GM19468 (cell line): ENCODE data around the gene VCL.
"Not testable (repeated sequence)": the region's sequence is repeated elsewhere in the genome, so short reads cannot be mapped to it uniquely, and the experiment has no call there.

Experiments
- ATAC-seq: cut with Tn5 transposase; IDR thresholded peaks from one replicate; pipeline ENCODE4 v1.9.1; 2021; ENCODE audit warnings: mild to moderate bottlenecking, moderate library complexity, moderate number of reproducible peaks; ENCODE audit not compliant: unreplicated experiment; ENCODE audit errors: extremely low read depth

VCL gene

DNA sequence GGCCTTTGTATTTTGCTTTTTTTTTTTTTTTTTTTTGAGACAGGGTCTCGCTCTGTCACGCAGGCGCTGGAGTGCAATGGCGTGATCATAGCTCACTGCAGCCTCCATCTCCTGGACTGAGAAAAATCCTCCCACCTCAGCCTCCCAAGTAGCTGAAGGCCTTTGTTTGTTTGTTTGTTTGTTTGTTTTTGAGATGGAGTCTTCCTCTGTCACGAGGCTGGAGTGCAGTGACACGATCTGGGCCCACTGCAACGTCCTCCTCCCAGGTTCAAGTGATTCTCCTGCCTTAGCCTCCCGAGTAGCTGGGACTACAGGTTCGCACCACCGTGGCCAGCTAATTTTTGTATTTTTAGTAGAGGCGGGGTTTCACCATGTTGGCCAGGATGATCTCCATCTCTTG is 2.3 kb downstream of the VCL start:
- not testable (repeated sequence) for ATAC-seq

DNA sequence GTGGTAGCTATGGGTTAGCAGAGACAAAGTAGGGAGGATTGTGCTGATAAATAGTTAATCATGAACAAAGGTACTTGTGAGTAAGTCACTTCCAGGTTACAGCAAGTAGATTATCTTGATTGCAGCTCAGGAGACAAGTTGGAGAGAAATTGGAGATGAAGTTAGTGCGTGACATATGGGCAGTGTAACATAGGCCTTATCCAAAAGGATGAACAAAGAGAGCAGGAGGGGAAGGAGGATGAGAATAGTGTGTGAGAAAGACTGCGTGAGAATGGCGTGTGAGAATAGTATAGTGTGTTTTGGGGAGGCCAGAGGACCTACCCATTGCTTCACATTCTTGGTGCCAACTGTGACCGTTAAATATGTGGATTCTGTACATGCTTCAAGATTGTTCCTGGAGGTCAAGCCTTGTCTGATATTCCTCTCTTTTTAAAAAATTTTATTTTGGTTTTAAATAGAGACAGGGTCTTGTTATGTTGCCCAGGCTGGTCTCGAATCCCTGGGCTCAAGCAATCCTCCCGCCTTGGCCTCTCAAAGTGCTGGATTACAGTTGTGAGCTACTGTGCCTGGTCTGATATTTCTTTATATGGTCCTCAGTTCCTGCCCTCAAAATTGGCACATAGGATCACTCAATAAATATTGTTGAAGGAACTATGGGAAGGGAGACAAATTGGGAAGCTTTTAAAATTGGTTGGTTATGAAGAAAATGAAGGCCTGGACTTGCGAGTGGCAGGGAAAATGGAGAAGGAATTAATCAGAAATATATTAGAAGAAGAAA is 3.2 kb downstream of the VCL start:
- no peak for ATAC-seq

DNA sequence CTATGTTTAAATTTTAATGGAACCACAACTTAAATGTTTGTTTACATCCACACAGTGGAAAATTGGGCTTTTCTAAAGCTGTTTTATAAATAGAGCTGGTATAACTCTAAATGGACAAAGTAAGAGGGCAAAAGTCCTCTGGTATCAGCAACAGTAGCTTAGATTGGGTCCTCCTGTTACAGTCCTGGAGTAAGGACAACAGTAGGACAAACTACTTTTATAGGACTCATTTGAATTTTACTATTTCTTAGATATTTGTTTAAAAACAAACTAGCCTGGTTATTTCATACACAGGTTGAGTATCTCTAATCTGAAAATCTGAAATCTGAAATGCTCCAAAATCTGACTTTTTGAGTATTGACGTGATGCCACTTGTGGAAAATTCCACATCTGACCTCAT is 8.4 kb downstream of the VCL start:
- no peak for ATAC-seq

DNA sequence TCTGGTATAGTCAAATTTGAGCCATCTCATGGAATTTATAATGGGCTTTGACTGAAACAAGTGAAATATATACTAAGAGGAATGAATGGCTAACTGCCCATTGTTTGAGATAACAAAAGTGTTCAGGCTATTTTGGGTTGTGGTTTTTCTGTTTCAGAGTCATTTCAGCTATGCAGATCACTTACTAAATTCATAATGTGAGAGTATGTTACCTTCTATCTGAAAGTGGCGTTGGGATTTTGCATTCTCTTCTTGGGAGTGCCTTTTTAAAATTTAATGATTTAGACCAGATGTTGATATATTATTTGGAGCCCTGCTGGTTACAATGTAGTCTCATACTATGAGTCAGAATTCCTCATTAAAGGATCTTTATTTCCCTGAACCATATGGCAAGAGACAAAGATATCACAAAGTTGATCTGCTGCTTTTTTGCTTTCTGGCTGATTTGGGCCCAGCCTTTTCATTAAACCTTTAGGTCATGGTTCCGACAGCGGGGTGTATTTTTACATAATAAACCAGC is 10.4 kb downstream of the VCL start:
- ATAC-seq = peak; percentile 40

DNA sequence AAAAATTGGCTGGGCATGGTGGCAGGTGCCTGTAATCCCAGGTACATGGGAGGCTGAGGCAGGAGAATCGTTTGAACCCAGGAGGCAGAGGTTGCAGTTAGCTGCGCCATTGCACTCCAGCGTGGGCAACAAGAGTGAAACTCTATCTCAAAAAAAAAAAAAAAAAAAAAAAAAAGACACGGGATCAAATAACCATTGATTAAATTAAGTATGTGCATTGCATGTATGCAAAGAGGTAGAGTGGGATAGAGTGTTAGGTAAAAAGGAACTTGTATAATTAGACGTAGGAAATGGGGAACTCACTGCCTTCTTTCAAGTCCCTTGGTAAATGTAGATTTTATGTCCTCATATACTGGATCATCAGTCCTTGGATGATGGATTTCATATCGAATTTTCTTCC is 13.1 kb downstream of the VCL start:
- no peak for ATAC-seq

DNA sequence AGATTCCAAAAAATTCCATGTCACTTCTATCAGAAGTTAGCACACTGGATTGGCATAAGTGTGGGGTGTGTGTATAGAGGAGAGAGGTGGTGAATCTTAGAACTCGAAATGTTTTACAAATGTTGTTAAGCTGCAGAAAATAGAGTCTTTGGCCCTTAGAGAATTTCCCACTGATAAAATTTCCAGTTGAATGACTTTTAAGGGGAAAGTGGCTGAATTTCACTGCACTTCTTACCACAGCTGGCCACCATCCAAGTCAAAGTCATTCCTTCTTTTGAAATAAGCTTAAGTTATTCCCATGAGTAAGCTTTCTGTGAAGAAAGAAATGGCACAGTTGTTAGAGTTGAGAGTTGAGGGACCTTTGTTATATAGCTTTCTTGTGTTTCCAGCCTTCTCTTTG is 13.9 kb downstream of the VCL start:
- no peak for ATAC-seq

DNA sequence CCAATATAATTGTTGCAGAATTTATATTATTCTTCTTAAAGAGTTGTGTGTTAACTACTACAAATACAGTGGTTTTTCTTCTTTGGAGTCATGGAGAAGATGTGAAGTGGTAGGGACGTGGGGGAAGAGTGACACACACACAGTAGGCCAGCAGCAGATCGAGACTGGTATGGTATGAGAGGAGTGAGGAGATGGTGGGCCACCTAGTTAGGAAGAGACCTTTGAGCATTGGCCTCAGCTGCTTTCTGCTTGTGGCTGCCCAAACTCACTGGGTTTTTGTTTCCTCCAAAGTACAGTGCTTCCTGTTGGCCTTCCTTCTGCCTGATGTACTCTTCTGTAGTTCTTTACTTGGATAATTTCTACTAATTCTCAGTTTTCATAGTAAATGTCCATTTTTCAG is 14.6 kb downstream of the VCL start:
- ATAC-seq = no peak

DNA sequence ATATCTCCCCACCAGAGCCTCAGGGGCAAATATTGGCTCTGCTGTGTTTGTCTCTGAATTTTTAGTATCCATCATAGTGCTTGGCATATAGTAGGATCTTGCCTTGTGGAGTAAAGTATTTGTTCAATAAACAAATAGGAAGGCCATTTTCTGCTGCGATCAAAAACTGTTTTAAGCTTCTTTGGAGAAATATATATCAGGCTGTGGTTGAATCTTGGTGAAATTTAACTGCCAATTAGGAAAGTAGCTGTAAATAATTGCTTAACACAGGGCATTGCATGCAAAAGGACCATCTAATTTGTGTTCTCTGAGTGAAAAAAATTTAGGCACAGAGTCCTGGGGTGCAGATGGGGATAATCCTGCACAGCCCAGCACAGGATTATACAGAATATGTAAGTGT is 15.1 kb downstream of the VCL start:
- ATAC-seq = no peak

DNA sequence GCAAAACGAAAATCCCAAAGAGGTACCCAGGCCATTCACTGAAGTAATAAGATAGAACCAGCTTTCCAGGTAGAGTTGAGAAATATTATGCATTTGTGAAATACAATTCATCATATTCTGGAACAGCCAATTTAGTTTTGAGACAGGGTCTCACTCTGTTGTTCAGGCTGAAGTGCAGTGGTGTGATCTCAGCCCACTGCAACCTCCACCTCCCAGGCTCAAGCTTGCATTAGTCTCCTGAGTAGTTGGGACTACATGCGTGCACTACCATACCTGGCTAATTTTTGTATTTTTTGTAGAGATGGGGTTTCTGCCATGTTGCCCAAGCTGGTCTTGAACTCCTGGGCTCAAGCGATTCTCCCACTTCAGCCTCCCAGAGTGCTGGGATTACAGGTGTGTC is 16.7 kb downstream of the VCL start:
- ATAC-seq = not testable (repeated sequence)

DNA sequence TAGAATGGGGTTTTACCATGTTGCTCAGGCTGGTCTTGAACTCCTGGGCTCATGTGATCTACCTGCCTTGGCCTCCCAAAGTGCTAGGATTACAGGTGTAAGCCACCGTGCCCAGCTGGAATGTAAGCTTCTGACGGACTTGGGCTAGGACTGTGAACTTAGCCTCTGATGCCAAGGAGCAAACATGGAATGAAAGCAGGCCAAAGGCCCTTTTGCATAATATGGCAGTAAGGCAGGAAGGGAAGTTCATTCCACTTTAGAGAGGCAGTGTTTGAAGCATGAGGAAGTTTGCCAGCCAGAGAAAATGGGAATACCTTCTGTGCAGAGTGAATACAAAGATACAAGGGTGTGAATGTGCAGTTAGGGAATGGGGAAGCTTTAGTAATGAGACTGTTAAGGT is 20.3 kb downstream of the VCL start:
- ATAC-seq = no peak

DNA sequence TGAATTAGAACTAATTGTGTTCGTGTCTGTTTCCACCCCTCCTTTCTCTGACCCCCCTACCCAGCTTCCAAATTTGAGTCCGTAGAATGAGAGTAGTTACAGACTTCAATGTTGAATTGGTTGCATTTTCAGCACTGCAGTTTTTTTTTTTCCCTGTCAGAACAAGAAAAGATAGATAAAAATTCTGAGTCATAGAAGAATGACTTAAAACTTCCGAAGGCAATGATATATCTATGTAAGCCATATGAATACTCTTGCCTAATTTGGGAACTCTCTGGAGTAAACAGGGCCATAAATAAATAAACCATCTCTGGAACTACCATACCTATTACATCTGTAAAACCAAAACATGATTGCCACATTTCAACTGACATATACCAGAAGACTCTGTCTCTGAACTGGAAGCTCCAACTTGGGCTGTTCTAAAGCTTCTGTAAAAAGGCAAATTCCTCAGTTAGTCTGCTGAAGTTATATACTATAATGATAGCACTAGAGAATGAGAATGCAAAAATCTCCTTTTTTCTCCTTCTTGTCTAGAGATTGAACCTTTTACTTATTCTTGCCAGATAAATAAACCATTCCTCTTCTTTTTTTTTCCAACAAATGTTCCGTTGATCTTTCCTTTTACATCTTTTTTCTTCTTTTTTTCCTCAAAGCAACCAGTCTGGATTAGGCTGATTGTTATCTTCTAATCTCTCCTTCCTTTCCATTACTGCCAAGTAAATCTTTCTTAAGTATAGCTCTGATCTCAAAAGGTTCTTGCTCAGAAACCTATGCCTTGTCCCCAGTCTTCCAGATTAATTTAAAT is 23.5 kb downstream of the VCL start:
- no peak for ATAC-seq

DNA sequence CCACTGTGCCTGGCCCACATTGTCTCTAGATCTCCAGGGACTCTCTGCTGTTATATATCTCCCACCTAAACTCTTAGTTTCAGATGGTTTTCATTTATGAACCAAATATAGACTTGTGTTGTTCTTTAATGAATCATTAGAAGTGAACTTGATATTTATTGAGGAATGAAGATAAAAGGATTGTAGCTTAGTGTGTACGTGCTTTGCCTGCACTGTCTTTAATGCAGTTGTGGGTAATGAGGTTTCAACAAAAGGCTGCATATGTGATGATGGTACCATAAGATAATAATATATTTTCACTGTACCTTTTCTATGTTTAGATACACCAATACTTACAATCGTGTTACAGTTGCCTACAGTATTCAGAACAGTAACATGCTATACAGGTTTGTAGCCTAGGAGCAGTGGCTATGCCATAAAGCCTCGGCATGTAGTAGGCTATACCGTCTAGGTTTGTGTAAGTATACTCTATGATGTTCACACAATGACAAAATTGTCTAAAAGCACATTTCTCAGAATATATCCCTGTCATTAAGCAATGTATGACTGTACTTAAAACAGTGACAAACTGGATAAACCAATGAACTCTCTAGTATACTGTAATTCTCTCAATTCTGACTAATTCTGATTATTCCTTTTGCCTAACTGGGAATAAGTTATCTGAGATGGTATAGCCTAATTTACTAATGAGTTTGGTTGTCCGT is 25.2 kb downstream of the VCL start:
- ATAC-seq = no peak

DNA sequence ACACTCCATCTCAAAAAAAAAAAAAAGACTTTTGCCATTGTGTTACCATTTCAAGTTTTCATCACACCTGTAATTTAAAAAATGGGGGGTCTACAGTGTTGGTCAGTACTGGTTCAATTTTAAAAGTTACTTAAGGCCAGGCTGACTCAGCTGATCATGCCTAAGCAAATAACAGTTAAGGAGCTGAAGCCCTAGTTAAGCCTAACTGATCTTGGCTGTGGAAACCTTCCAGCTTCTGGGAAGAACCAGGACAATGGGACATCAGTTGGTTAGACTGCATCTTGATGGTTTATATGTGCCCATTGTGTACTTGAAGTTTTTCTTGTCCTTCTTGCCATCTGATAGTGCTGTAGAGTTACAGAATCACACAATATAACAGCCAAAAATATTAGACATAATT is 26.7 kb downstream of the VCL start:
- no peak for ATAC-seq

DNA sequence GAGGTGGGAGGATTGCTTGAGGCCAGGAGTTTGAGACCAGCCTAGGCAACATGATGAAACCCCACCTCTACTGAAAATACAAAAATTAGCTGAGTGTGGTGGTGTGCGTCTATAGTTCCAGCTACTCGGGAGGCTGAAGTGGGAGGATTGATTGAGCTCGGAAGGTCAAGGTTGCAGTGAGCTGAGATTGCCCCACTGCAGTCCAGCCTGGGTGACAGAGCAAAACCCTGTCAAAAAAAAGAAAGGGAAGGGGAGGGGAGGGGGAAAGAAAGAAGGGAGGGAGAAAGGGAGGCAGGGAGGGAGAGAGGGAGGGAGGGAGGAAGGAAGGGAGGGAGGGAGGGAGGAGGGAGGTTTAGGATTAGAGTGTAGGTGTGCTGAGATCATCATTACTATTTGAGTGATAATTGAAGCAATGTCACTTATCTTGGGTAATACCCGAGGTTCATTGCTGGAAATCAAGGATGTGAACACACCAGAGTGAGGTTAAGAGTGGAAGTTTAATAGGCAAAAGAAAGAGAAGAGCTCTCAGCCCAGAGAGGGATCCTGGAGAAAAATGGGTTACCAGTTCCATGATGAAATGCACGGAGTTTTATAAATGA is 27.6 kb downstream of the VCL start:
- no peak for ATAC-seq

DNA sequence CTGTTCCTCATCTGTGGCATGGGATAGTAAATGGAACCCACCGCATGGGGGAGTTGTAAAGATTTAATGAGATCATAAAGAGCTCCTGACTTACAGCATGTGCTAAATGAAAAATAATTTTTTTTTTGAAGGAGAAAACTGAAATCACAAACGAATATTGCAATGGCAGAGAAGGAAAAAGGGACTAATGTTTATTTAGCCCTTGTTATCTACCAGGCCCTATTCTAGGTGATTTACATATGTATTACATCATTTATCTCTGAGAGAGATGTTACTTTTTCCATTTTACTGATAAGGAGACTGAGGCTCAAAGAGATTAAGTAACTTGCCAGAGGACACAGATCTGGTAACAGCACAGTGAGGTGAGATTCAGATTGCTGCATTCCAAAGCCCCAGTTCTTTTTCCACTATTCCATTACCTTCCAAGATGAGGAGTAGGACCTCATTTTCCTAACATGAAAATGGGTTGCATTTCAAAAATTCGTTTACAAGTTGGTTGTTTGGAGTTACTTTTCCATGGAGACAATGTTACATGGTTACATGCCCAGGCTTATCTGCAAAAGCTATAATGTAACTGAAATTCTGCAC is 28.6 kb downstream of the VCL start:
- ATAC-seq = no peak

DNA sequence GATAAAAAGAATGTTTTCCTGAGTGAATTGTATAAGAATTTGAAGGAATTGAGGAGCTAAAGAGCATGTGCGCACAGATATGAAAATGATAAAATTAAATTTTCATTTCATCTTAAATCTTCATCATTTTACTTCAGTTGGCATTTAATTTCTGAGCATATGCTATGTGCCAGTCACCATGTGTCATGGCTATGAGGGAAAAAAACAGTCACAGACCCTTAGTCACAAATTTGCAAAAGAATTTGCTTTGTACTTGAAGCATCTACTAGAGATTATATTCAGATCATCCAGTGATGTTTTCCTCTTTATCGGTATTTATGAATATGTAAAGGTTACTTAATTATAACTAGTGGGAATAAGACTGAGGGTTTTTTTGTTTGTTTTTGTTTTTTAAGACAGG is 29.8 kb downstream of the VCL start:
- ATAC-seq = no peak

DNA sequence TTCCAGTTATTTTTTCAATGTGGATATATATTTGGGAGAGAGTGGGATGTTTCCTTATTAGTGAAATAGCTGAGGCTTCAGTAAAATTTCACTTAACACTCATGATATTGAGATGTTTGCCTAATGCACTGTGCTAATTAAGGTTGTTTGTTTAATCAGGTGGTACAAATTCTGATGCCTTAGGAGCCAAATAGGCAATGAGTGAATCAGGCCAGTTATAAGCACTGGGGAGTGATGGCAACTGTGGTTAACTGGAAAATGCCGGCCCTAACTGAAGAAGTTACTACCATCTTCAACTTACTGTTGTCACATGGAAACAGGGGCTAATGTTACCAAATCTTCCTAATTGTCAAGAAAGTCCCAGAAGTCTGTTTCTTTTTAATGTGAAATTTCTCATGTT is 32.0 kb downstream of the VCL start:
- ATAC-seq = no peak

DNA sequence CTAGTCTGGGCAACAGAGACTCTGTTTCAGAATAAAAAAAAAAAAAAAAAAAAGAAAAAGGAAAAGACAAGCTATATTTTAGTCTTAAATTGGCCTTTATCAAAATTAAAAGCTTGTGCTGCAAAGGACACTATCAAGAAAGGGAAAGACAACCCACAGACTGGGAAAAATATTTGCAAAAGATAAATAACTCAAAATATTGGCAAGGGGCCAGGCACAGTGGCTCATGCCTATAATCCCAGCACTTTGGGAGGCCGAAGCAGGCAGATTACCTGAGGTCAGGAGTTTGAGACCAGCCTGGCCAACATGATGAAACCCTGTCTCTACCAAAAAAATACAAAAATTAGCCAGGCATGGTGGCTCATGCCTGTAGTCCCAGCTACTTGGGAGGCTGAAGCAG is 34.3 kb downstream of the VCL start:
- not testable (repeated sequence) for ATAC-seq

DNA sequence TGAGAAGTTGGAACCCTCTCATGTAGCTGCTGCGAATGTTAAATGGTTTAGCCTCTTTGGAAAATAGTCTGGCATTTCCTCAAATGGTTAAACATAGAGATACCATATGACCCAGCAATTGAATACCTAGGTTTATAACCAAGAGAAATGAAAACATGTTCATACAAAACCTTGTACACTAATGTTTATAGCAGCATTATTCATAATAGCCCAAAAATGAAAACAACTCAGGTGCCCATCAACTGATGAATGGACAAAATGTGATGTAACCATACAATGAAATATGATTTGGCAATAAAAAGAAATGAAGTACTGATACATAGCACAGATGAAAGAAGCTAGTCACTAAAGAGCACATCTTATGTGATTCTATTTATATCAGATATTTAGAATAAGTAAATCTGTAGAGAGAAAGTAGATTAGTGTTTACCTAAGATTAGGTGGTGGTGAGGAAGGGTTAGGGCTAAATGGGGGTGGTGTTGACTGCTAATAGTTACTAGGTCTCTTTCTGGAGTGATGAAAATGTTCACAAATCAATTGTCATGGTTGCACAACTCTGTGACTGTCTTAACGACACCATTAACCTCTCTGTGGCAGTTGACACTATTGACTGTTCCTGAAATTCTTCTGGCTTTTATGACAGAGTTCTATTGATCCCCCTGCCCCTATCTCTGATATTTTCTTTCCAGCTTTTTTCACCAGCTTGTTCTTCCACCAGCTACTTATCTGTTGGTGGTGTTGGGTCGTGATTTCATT is 35.2 kb downstream of the VCL start:
- no peak for ATAC-seq
